T47D (cell line): ENCODE data around the gene PCDHB8.
"Not testable (repeated sequence)": the region's sequence is repeated elsewhere in the genome, so short reads cannot be mapped to it uniquely, and the experiment has no call there.

Experiments used
- DNase-seq, 2 experiments: peaks; one replicate each; pipeline versions ENCODE4 v3.0.0 to v3.0.0-alpha.2; 2011 to 2012; ENCODE audit warnings: low read depth in 1 of 2, low spot score in 1 of 2
- JUND ChIP-seq: IDR thresholded peaks from 2 replicates; pipeline ENCODE4 v1.6.1; 2012; ENCODE audit warnings: low read depth
- in situ Hi-C: cut with HindIII; loops from 2 replicates; pipeline ENCODE4 v1.10.0; 2016; ENCODE audit warnings: low sequenced_read_pairs, low pct_unique_long_range_greater_than_20kb

Gene PCDHB8

DNA sequence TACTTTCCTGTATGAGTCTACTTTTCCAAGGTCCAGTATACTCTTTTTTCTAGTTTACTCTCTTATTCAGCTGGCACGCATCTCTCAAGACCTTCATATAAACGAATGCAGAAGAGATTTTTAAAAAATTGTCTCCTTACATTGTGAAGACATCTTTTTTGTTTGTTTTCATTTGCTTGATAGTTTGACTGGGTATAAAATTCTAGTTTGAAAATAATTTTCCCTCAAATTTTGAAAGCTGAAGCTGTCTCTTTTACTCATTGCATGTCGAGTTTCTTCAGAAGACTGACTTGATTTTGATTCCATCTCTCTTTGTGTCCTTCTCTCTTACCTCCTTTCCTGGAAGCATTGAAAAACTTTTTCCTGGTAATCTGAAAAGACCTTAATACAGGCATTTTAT, 18.8 kb downstream of the PCDHB8 start:
- DNase-seq, result no peak
- in situ Hi-C loops, result no loop called here
- TF ChIP-seq JUND, result no peak

DNA sequence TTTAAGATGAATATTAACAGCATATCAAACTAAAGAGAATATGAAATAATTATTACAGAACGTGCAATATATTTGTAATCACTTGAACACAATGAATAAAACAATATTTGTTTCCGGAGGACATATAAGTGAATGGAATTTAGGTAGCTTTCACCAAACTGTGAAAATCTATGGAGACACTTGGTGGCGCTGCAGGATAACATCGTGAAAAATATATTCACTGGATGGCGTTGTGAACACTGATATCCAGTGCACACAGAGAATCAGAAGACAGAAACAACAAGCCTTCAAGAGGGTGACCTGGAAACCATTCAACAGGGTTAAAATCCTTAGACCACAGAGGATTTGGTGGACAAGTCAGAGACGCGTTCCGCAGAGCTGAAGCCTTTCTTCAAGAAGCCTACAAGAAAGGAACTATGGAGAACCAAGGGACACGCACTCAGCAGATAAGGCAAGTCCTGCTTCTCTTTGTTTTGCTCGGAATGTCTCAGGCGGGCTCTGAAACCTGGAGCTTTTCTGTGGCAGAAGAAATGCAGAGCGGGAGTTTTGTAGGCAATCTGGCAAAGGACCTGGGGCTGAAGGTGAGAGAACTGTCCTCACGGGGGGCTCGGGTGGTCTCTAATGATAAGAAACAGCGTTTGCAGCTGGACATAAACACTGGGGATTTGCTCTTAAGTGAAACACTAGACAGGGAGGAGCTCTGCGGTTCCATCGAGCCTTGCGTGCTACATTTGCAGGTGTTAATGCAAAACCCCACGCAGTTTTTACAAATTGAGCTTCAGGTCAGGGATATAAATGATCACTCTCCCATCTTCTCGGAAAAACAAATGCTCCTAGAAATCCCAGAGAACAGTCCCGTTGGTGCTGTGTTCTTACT, 22.0 kb downstream of the PCDHB8 start, which contains the start of gene PCDHB11:
Gene PCDHB11 (plus strand): TSS at position 269 of the 877 bp plus-strand sequence. CDS start 148 bp downstream, at position 417.
- in situ Hi-C loops, result no loop called here
- TF ChIP-seq JUND, result no peak
- DNase-seq, result peak; percentile 78 to 82

- DNase-seq, in situ Hi-C loops: not testable (repeated sequence)
These were observed 23.5 kb downstream of the PCDHB8 start for GRCh38 chr5:141201126-141201525.

DNA sequence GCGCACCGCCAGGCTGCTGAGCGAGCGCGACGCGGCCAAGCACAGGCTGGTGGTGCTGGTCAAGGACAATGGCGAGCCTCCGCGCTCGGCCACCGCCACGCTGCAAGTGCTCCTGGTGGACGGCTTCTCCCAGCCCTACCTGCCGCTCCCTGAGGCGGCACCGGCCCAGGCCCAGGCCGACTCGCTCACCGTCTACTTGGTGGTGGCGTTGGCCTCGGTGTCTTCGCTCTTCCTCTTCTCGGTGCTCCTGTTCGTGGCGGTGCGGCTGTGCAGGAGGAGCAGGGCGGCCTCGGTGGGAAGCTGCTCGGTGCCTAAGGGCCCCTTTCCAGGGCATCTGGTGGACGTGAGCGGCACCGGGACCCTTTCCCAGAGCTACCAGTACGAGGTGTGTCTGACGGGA, 24.1 kb downstream of the PCDHB8 start:
- in situ Hi-C loops, DNase-seq: not testable (repeated sequence)

GRCh38 chr5:141208478-141208877, 30.9 kb downstream of the PCDHB8 start, which contains the start of gene PCDHB12:
Gene PCDHB12, plus strand, starts transcription at chr5:141208719. Its CDS starts 189 bp downstream, at chr5:141208908.
- in situ Hi-C loops, result no loop called here
- no peak for TF ChIP-seq JUND
- peak in 1 of 2 experiments; percentile 77 for DNase-seq

DNA sequence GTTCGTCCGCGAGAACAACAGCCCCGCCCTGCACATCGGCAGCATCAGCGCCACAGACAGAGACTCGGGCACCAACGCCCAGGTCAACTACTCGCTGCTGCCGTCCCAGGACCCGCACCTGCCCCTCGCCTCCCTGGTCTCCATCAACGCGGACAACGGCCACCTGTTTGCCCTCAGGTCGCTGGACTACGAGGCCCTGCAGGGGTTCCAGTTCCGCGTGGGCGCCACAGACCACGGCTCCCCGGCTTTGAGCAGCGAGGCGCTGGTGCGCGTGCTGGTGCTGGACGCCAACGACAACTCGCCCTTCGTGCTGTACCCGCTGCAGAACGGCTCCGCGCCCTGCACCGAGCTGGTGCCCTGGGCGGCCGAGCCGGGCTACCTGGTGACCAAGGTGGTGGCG, 32.7 kb downstream of the PCDHB8 start:
- DNase-seq, in situ Hi-C loops: not testable (repeated sequence)

DNA sequence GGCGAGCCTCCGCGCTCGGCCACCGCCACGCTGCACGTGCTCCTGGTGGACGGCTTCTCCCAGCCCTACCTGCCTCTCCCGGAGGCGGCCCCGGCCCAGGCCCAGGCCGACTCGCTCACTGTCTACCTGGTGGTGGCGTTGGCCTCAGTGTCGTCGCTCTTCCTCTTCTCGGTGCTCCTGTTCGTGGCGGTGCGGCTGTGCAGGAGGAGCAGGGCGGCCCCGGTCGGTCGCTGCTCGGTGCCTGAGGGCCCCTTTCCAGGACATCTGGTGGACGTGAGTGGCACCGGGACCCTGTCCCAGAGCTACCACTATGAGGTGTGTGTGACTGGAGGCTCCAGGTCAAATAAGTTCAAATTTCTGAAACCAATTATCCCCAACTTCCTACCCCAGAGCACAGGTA, 33.3 kb downstream of the PCDHB8 start:
- DNase-seq, in situ Hi-C loops: not testable (repeated sequence)

DNA sequence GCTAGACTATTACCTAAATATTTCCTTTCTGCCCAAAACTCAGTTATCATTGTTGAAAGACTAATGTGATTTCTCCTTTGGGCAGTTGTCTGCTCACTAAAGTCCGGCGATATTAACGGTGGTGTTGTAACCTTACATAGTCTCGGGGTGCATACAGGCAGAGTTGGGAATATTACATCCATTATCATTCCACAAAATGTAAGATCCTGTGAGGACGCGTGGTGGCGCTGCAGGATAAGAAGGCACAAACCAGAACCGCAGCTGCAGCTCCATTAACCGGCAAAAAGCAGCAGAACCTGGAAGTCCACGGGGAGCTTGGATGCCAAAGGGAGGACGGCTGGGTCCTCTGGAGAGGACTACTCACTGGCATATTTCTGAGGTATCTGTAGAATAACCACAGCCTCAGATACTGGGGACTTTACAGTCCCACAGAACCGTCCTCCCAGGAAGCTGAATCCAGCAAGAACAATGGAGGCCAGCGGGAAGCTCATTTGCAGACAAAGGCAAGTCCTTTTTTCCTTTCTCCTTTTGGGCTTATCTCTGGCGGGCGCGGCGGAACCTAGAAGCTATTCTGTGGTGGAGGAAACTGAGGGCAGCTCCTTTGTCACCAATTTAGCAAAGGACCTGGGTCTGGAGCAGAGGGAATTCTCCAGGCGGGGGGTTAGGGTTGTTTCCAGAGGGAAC, 36.2 kb downstream of the PCDHB8 start, which contains the start of gene PCDHB13:
Gene PCDHB13 (plus strand): TSS at position 264 of the 684 bp plus-strand sequence. CDS start 205 bp downstream, at position 469.
- peak; percentile 58 to 93 for DNase-seq
- in situ Hi-C loops, result not testable (repeated sequence)

DNA sequence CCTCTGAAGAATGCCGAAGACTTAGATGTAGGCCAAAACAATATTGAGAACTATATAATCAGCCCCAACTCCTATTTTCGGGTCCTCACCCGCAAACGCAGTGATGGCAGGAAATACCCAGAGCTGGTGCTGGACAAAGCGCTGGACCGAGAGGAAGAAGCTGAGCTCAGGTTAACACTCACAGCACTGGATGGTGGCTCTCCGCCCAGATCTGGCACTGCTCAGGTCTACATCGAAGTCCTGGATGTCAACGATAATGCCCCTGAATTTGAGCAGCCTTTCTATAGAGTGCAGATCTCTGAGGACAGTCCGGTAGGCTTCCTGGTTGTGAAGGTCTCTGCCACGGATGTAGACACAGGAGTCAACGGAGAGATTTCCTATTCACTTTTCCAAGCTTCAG, 37.0 kb downstream of the PCDHB8 start:
- in situ Hi-C loops, DNase-seq: not testable (repeated sequence)

DNA sequence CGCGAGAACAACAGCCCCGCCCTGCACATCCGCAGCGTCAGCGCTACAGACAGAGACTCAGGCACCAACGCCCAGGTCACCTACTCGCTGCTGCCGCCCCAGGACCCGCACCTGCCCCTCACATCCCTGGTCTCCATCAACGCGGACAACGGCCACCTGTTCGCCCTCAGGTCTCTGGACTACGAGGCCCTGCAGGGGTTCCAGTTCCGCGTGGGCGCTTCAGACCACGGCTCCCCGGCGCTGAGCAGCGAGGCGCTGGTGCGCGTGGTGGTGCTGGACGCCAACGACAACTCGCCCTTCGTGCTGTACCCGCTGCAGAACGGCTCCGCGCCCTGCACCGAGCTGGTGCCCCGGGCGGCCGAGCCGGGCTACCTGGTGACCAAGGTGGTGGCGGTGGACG, 37.9 kb downstream of the PCDHB8 start:
- DNase-seq, in situ Hi-C loops: not testable (repeated sequence)

- in situ Hi-C loops, DNase-seq: not testable (repeated sequence)
These were observed 38.4 kb downstream of the PCDHB8 start for GRCh38 chr5:141216035-141216434.

DNA sequence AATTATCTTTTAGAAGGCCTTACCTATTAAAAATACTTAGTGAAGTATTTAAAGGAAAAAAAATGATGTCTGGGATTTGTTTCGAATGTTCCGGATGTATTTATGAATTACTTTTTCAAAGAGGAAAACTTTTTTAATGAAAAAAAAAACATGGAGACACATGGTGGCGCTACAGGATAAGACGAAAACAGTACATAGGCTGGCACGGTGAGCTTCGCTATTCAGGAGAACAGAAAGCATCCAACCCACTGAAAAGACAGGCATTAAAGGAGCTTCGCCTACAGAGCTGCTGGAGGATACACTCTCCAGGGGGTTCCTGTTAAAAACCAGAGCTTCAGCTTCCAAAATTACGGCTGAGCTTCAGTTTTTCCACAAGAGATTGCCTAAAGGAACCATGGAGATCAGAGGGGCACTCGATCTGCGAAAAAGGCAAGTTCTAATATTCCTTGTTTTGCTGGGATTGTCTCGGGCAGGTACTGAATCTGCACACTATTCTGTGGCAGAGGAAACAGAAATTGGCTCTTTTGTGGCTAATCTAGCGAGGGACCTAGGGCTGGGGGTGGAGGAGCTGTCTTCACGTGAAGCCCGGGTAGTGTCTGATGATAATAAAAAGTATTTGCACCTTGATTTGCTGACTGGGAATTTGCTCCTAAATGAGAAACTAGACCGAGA, 45.7 kb downstream of the PCDHB8 start, which contains the start of gene PCDHB14:
Gene PCDHB14 (plus strand): TSS at position 232 of the 672 bp plus-strand sequence. CDS start 163 bp downstream, at position 395.
- no peak for TF ChIP-seq JUND
- in situ Hi-C loops, result no loop called here
- DNase-seq, result peak in 1 of 2 experiments; percentile 24

GRCh38 chr5:141224844-141225243, 47.3 kb downstream of the PCDHB8 start:
- DNase-seq, in situ Hi-C loops: not testable (repeated sequence)

DNA sequence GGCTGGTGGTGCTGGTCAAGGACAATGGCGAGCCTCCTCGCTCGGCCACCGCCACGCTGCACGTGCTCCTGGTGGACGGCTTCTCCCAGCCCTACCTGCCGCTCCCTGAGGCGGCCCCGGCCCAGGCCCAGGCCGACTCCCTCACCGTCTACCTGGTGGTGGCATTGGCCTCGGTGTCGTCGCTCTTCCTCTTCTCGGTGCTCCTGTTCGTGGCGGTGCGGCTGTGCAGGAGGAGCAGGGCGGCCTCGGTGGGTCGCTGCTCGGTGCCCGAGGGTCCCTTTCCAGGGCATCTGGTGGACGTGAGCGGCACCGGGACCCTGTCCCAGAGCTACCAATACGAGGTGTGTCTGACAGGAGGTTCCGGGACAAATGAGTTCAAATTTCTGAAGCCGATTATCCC, 47.8 kb downstream of the PCDHB8 start:
- DNase-seq, in situ Hi-C loops: not testable (repeated sequence)
